Endothelial cell of umbilical vein (primary cell): ENCODE results near the gene UBE2S. TPM values are rescaled to one million over a fixed set of nuclear protein-coding genes. Genes with fewer than 3 reads are reported as not detected.
A peak's percentile ranks its signal among the peaks of the same experiment; 100 is the strongest.
"Not testable (repeated sequence)": the region's sequence is repeated elsewhere in the genome, so short reads cannot be mapped to it uniquely, and the experiment has no call there.

Experiments
- Bru-seq: library from RNA; stranded (reverse); fragments of 400-500 nt; gene quantifications from one replicate; lab custom pipeline; 2021; lab: Mats Ljungman, UMichigan
- BruChase-seq, 2 experiments: library from RNA; stranded (reverse); fragments of 400-500 nt; gene quantifications; one replicate each; lab custom pipeline; 2021; lab: Mats Ljungman, UMichigan
- BruUV-seq: library from RNA; stranded (reverse); fragments of 400-500 nt; replicated peaks from 2 replicates; lab custom pipeline; 2021; lab: Mats Ljungman, UMichigan
- CTCF ChIA-PET: fragments of 300-600, 350-600 bp; sonication (Branson Sonifier 250); formaldehyde crosslinking; loops from one replicate; lab custom pipeline; 2021; ENCODE audit warnings: antibody characterized with exemption, inconsistent platforms; lab: Charles Lee
- POLR2A ChIA-PET: fragments of 300-600, 350-600 bp; sonication (Branson Sonifier 250); formaldehyde crosslinking; loops from one replicate; lab custom pipeline; 2021; ENCODE audit warnings: antibody characterized with exemption, inconsistent platforms; lab: Charles Lee
- DNase-seq: peaks from one replicate; pipeline ENCODE4 v3.0.0-alpha.2; 2011; ENCODE audit warnings: low read depth, low spot score
- FAIRE-seq: peaks from 2 replicates; lab custom pipeline; 2011; peaks lifted over from hg19 to GRCh38; lab: Jason Lieb, UNC
- H2AFZ ChIP-seq: 2 replicates; pipeline ENCODE4 v1.6.0; 2012; ENCODE audit warnings: low read depth, low read length, control low read depth, inconsistent platforms
- H3K27ac ChIP-seq: 2 replicates; pipeline ENCODE4 v1.5.1; 2011; ENCODE audit warnings: low read depth, mild to moderate bottlenecking, control low read depth, low read length, moderate library complexity; ENCODE audit not compliant: insufficient read depth
- H3K27me3 ChIP-seq, 2 experiments: 2 replicates each; pipeline versions ENCODE4 v1.6.0 to v1.6.1; 2011; ENCODE audit warnings: low read length in 2 of 2, mixed read lengths in 1 of 2; ENCODE audit not compliant: control insufficient read depth in 2 of 2, insufficient read depth in 2 of 2
- H3K36me3 ChIP-seq, 2 experiments: 2 replicates in 1 of 2; 3 replicates in 1 of 2; pipeline ENCODE4 v1.5.1; 2011; ENCODE audit warnings: low read length in 2 of 2, mild to moderate bottlenecking in 1 of 2, moderate library complexity in 1 of 2; ENCODE audit not compliant: control insufficient read depth in 2 of 2, insufficient read depth in 2 of 2; ENCODE audit errors: extremely low read depth in 1 of 2
- H3K4me1 ChIP-seq: 3 replicates; pipeline ENCODE4 v1.5.1; 2011; ENCODE audit warnings: mild to moderate bottlenecking, low read length; ENCODE audit not compliant: control insufficient read depth, insufficient read depth; ENCODE audit errors: extremely low read depth
- H3K4me2 ChIP-seq: 2 replicates; pipeline ENCODE4 v1.6.1; 2011; ENCODE audit warnings: low read length, control low read depth, mixed read lengths; ENCODE audit not compliant: insufficient read depth
- H3K4me3 ChIP-seq, 3 experiments: fragments of 200-600 bp in 1 of 3; sonication (generic), shearing (Covaris generic) in 1 of 3; replicated peaks in 1 of 3; 2 replicates each; pipeline ENCODE4 v1.5.1; 2011 to 2016; ENCODE audit warnings: control low read depth in 3 of 3, low read length in 3 of 3, mild to moderate bottlenecking in 2 of 3, inconsistent platforms in 1 of 3, low read depth in 1 of 3, moderate library complexity in 1 of 3; ENCODE audit not compliant: insufficient read depth in 1 of 3
- H3K79me2 ChIP-seq: 2 replicates; pipeline ENCODE4 v1.6.0; 2012; ENCODE audit warnings: low read length, inconsistent platforms; ENCODE audit not compliant: control insufficient read depth, insufficient read depth
- H3K9ac ChIP-seq: replicated peaks from 2 replicates; pipeline ENCODE3; 2011; ENCODE audit warnings: low read length, control low read depth; ENCODE audit not compliant: insufficient read depth; ENCODE audit errors: extremely low read depth
- H3K9me1 ChIP-seq: replicated peaks from 3 replicates; pipeline ENCODE4 v1.6.0; 2011; ENCODE audit warnings: mild to moderate bottlenecking, low read length; ENCODE audit not compliant: control insufficient read depth, insufficient read depth; ENCODE audit errors: extremely low read depth
- H3K9me3 ChIP-seq: replicated peaks from 2 replicates; pipeline ENCODE4 v1.5.1; 2012; ENCODE audit warnings: low read length, inconsistent platforms; ENCODE audit not compliant: control insufficient read depth, insufficient read depth
- H4K20me1 ChIP-seq: replicated peaks from 2 replicates; pipeline ENCODE3; 2011; ENCODE audit warnings: mild to moderate bottlenecking, low read length; ENCODE audit not compliant: control insufficient read depth, insufficient read depth; ENCODE audit errors: extremely low read depth
- EZH2 ChIP-seq: IDR thresholded peaks from 2 replicates; pipeline ENCODE4 v1.6.1; 2012; ENCODE audit warnings: borderline replicate concordance, low read depth, mild to moderate bottlenecking, moderate library complexity, low read length, inconsistent platforms; ENCODE audit not compliant: severe bottlenecking
- FOS ChIP-seq: IDR thresholded peaks from 2 replicates; pipeline ENCODE4 v1.6.1; 2011; ENCODE audit warnings: mild to moderate bottlenecking, low read length, moderate library complexity, borderline replicate concordance; ENCODE audit not compliant: insufficient read depth
- GATA2 ChIP-seq: IDR thresholded peaks from 2 replicates; pipeline ENCODE4 v1.7.0; 2011; ENCODE audit warnings: low read depth, mild to moderate bottlenecking, moderate library complexity, mixed read lengths, low read length; ENCODE audit not compliant: insufficient read length, insufficient read depth
- JUN ChIP-seq: IDR thresholded peaks from 2 replicates; pipeline ENCODE4 v1.6.1; 2011; ENCODE audit warnings: borderline replicate concordance, low read depth; ENCODE audit not compliant: insufficient read length, insufficient read depth
- MYC ChIP-seq: IDR thresholded peaks from one replicate; pipeline ENCODE4 v1.6.1; 2011; ENCODE audit warnings: mild to moderate bottlenecking, low read depth, low read length
- POLR2A ChIP-seq: IDR thresholded peaks from 2 replicates; pipeline ENCODE4 v1.6.1; 2012; ENCODE audit warnings: low read depth, mild to moderate bottlenecking, control low read depth, low read length
- POLR2AphosphoS5 ChIP-seq: IDR thresholded peaks from 2 replicates; pipeline ENCODE4 v1.6.1; 2012; ENCODE audit warnings: low read depth, mild to moderate bottlenecking, control low read depth, low read length, moderate library complexity; ENCODE audit not compliant: insufficient read depth
- dilution Hi-C: fragments of 300-500 bp; cut with MboI; formaldehyde crosslinking; loops from one replicate; pipeline ENCODE4 v1.15.0; 2019; ENCODE audit warnings: low sequenced_read_pairs; ENCODE audit not compliant: extremely low pct_ligation_motif_present
- intact Hi-C: fragments of 100-400 bp; cut with micrococcal nuclease; formaldehyde crosslinking; loops from one replicate; pipeline ENCODE4 v1.10.0; 2022
- long read RNA-seq: library from polyadenylated mRNA; stranded (forward); transcript quantifications from one replicate; pipeline ENCODE4 v2.0.0, GENCODE V29; 2021
- polyA minus RNA-seq, 3 experiments: library from RNA; depleted of rRNA, polyadenylated mRNA; stranded (reverse); fragments of >200 nt; gene quantifications; 1 replicate in 1 of 3; 2 replicates in 2 of 3; pipeline ENCODE4 v1.2.3, GENCODE V29; 2011
- polyA plus RNA-seq, 4 experiments: library from polyadenylated mRNA; depleted of rRNA in 3 of 4; stranded (reverse) in 3 of 4; unstranded in 1 of 4; fragments of >200 nt; gene quantifications; 2 replicates each; pipeline versions ENCODE4 v1.2.1 to v1.2.3, GENCODE V29; 2011 to 2012; ENCODE audit warnings: missing spikeins in 1 of 4
- total RNA-seq: library from RNA; stranded (reverse); gene quantifications from 2 replicates; pipeline ENCODE4 v1.2.3, GENCODE V29; 2021
- TF ChIP-seq, protein P1 (sequence below): IDR thresholded peaks from 2 replicates; pipeline ENCODE4 v1.6.1; 2011; ENCODE audit not compliant: insufficient read depth, insufficient read length
- TF ChIP-seq, protein P2 (sequence below), 2 donors: IDR thresholded peaks; 1 replicate in 1 of 2; 2 replicates in 1 of 2; pipeline ENCODE4 v1.5.1; 2011; ENCODE audit warnings: low read length in 2 of 2, mild to moderate bottlenecking in 2 of 2, moderate library complexity in 2 of 2, control low read depth in 1 of 2, inconsistent platforms in 1 of 2, low read depth in 1 of 2; ENCODE audit not compliant: insufficient read depth in 1 of 2; ENCODE audit errors: extremely low read depth in 1 of 2

The UBE2S gene
- total RNA-seq, result 244 and 257 TPM in 2 replicates
- 176 and 183 TPM in 2 replicates for polyA plus RNA-seq
- 229 and 241 TPM in 2 replicates for polyA plus RNA-seq (2011; cell fraction: cytosol; rRNA removed)
- 60.3 and 79.3 TPM in 2 replicates for polyA plus RNA-seq (2011; cell fraction: nucleus; rRNA removed)
- polyA plus RNA-seq (2012), result 69.9 and 111 TPM in 2 replicates
- 50.8 and 52.2 TPM in 2 replicates for polyA minus RNA-seq
- 321 TPM for polyA minus RNA-seq (2011; cell fraction: cytosol; rRNA and poly(A)+ RNA removed)
- 11.8 and 16.4 TPM in 2 replicates for polyA minus RNA-seq (2011; cell fraction: nucleus; rRNA and poly(A)+ RNA removed)
- Bru-seq, nascent RNA, result percentile 70 among the genes with signal in this experiment
- percentile 83 among the genes with signal in this experiment for BruChase-seq, experiment 1, labeled RNA remaining after a 6-hour chase
- percentile 67 among the genes with signal in this experiment for BruChase-seq, experiment 2, labeled RNA remaining after a 2-hour chase
- long read RNA-seq, transcript UBE2S-202 (5 exons, 743 nt), result minor isoform, 15 of 2,047 reads
- long read RNA-seq, transcript UBE2S-201 (4 exons, 2,548 nt), result major isoform, 1,960 of 2,047 reads
- long read RNA-seq, partial matches to known transcripts, result 10 of 2,047 reads
- long read RNA-seq, other reads (novel, unspliced or antisense), result 62 of 2,047 reads

DNA sequence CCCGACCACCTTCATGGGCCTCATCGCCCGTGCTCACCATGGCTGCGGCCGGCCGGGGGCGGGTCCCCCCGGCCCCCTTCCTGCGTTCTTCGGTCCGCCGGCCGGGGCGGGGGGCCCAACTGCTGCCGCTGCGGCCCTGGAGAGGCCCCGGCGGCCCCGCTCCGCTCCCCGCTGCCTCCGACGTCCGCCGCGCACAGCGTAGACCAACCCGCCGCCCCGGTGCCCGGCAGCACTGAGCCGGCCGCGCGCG, at the start of gene UBE2S:
Gene UBE2S, minus strand, starts transcription at position 239 of the 250 bp plus-strand sequence. Its CDS starts 199 bp downstream, at position 40.
- H2AFZ ChIP-seq, result peak within 1 kb of the TSS; percentile 90
- H3K9me3 ChIP-seq, H3K27me3 ChIP-seq, dilution Hi-C loops, intact Hi-C loops, H4K20me1 ChIP-seq, BruUV-seq, DNase-seq, H3K9me1 ChIP-seq, FAIRE-seq, H3K36me3 ChIP-seq: not testable (repeated sequence)
- TF ChIP-seq POLR2A, result peak; percentile 98
- peak; percentile 99 for TF ChIP-seq POLR2AphosphoS5
- H3K79me2 ChIP-seq, result peaks cover 44% of the 10 kb centered on the region
- H3K4me3 ChIP-seq, result peak within 1 kb of the TSS; percentile 63 to 90 (median 84)
- ChIA-PET CTCF (interaction anchor here (0.7 to 1.4 kb wide), 6 partner anchors 10 to 247 kb away, joined by 3 to 5 read pairs (median 3); no protein-coding TSS in a partner anchor), POLR2A (interaction anchor here (0.6 to 2.0 kb wide), 21 partner anchors 11 to 320 kb away, joined by 3 to 15 read pairs (median 4); partner anchors contain the start of genes FIZ1, HSPBP1, ISOC2 and KMT5C)
- H3K27ac ChIP-seq, result peak within 1 kb of the TSS; percentile 90
- H3K9ac ChIP-seq, result peak within 1 kb of the TSS; percentile 93
- peak within 1 kb of the TSS; percentile 64 for H3K4me2 ChIP-seq
- peaks cover 13% of the 10 kb centered on the region for H3K4me1 ChIP-seq

DNA sequence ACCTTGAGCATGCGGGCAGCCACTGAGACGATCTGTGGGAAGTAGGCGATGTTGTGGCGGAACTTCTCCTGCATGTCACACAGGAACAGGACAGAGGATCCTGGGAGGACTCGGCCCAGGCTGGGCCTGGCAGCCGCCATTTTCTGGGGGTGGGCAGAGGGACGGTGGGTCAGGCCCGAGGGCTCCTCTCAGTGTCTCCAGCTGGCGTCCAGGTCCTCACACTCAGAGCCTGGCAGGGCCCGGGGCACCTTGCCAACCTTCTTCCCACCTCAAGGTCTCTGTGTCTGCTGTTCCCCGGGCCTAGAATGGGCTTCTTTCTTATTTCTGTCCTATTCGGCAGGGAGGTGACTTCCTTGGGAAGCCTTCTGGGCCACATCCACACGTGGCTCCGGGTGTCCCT, 48.8 kb upstream of the UBE2S start:
- BruUV-seq, result no TSS peak
- Histone ChIP-seq H3K9me1 (no peaks in the 10 kb centered on the region), H2AFZ (no peak overlapping the region), H3K27me3 (peaks cover 4 to 11% of the 10 kb centered on the region in 2 experiments), H3K27ac (no peak overlapping the region), H3K79me2 (no peaks in the 10 kb centered on the region), H3K4me2 (no peak overlapping the region), H3K4me1 (peaks cover 9% of the 10 kb centered on the region), H3K36me3 (peaks cover 0 to 3% of the 10 kb centered on the region in 2 experiments), H3K9me3 (no peaks in the 10 kb centered on the region), H3K4me3 (no peak overlapping the region), H3K9ac (no peak overlapping the region), H4K20me1 (no peaks in the 10 kb centered on the region)
- ChIA-PET CTCF (no interaction called here), POLR2A (no interaction called here)
- intact Hi-C loops, result no loop called here
- FAIRE-seq (no peak), DNase-seq (no peak)
- TF ChIP-seq JUN (no peak), MYC (no peak), FOS (no peak), EZH2 (no peak), GATA2 (no peak), POLR2AphosphoS5 (no peak), POLR2A (no peak)
- TF ChIP-seq, protein P1, sequence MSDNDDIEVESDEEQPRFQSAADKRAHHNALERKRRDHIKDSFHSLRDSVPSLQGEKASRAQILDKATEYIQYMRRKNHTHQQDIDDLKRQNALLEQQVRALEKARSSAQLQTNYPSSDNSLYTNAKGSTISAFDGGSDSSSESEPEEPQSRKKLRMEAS, result no peak
- TF ChIP-seq, protein P2, sequence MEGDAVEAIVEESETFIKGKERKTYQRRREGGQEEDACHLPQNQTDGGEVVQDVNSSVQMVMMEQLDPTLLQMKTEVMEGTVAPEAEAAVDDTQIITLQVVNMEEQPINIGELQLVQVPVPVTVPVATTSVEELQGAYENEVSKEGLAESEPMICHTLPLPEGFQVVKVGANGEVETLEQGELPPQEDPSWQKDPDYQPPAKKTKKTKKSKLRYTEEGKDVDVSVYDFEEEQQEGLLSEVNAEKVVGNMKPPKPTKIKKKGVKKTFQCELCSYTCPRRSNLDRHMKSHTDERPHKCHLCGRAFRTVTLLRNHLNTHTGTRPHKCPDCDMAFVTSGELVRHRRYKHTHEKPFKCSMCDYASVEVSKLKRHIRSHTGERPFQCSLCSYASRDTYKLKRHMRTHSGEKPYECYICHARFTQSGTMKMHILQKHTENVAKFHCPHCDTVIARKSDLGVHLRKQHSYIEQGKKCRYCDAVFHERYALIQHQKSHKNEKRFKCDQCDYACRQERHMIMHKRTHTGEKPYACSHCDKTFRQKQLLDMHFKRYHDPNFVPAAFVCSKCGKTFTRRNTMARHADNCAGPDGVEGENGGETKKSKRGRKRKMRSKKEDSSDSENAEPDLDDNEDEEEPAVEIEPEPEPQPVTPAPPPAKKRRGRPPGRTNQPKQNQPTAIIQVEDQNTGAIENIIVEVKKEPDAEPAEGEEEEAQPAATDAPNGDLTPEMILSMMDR (IDR thresholded peaks at IDR 0.05; ENCODE audit: extremely low read depth in 1 of 2, insufficient read depth in 1 of 2, low read depth in 1 of 2, low read length in 2 of 2), result no peak
- dilution Hi-C loops, result no loop called here
